GM12872 (cell line): ENCODE data around the gene CNTNAP2.

Experiments
- TF ChIP-seq, protein P1 (sequence below): IDR thresholded peaks from 3 replicates; pipeline ENCODE4 v1.5.1; 2011; ENCODE audit warnings: low read depth, mild to moderate bottlenecking, low read length, moderate library complexity; ENCODE audit not compliant: insufficient read depth

Gene CNTNAP2

GRCh38 chr7:147896121-147896520, 1779.5 kb downstream of the CNTNAP2 start:
- TF ChIP-seq, protein P1, sequence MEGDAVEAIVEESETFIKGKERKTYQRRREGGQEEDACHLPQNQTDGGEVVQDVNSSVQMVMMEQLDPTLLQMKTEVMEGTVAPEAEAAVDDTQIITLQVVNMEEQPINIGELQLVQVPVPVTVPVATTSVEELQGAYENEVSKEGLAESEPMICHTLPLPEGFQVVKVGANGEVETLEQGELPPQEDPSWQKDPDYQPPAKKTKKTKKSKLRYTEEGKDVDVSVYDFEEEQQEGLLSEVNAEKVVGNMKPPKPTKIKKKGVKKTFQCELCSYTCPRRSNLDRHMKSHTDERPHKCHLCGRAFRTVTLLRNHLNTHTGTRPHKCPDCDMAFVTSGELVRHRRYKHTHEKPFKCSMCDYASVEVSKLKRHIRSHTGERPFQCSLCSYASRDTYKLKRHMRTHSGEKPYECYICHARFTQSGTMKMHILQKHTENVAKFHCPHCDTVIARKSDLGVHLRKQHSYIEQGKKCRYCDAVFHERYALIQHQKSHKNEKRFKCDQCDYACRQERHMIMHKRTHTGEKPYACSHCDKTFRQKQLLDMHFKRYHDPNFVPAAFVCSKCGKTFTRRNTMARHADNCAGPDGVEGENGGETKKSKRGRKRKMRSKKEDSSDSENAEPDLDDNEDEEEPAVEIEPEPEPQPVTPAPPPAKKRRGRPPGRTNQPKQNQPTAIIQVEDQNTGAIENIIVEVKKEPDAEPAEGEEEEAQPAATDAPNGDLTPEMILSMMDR: no peak

- TF ChIP-seq, protein P1: no peak
Measured at GRCh38 chr7:147903536-147904218, 1787.1 kb downstream of the CNTNAP2 start.

GRCh38 chr7:147904219-147904576, 1787.6 kb downstream of the CNTNAP2 start:
- TF ChIP-seq, protein P1: no peak

DNA sequence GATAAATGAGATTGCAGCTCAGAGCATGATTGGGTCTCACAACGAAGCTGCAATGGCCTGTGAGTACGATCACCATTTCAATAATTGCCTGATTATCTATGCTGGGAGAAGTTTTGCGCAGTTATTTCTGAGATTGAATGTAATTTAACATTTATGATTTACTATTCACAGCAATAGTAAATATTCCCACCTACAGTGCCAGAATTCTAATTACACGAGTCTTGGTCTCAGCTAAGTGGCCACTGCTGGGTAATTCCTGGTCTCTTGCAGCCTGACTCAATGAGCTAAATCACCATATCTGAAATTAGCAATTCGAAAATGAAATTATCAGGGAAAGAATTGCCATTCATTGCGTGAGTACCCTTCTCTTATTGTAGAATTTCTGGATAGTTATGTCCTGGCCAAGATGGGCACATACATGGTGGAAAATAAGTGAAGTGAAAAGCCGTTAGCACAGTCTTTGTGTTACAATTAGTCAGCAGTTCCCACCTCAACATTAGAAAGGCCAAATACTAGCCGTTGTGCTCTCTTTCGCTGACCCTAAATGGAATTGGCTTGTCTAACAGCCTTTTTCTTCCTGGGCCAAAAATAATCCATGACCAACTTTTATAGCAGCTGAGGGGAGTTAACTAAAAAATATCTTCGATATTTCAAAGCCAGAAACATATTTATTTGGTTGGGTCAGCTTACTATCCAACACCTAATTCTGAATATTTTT, 1793.0 kb downstream of the CNTNAP2 start:
- TF ChIP-seq, protein P1: no peak

- TF ChIP-seq, protein P1: no peak
Measured at GRCh38 chr7:147911201-147911601, 1794.6 kb downstream of the CNTNAP2 start.

DNA sequence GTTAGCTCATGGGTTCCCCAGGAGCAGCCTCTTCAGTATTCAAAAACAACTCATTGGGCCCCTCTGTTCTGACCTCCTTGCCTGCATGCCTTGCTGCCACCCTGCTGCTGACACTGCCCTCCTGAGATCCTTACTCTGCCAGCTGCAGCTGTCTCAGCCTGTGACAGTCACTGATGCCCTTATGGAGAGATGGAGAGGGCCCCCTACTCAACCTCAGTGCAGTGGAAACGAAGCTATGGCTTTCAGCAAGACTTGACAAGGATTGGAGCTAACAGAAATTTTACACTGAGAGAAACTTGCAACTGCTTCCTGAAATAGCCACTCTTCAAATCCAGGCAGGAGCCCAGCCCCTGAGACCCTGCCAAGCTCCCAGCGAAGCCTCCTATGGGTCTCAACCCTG, 1795.7 kb downstream of the CNTNAP2 start:
- TF ChIP-seq, protein P1: no peak

DNA sequence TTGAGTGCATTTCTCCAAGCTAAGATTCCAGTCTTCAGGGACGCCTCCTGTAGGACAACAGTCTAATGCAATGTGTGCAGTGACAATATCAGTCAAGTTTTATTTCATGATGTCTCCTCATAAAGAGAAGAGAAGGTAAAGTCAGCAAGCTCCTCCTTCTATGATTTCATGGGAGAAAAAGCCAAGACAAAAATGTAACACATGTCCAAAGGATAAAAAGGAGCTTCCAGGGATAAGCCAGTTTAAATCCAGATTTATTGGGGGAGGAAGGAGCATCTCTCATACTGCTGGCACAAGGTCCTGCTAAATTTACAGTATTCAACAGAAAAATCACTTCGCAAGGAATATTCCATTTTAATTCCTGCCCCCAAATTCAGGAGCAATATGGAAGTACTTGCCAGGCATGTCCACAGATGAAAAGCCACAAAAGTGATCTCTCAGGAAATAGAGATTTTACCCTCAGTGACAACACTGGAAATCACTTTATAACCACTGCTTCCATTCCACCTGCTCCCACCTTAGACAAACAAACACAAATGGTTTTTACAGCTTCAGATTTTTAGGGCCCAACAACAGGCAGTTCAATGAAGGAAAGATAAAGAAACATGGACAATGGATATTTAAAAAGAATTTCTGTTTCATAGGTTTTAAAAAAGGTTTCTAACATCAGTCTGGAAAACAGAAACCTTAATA, 1796.5 kb downstream of the CNTNAP2 start:
- TF ChIP-seq, protein P1: no peak
